HG02870 (cell line): Measurements from ENCODE around the gene MAST4.
"Not testable (repeated sequence)": the region's sequence is repeated elsewhere in the genome, so short reads cannot be mapped to it uniquely, and the experiment has no call there.

Source experiments
- ATAC-seq: cut with Tn5 transposase; IDR thresholded peaks from one replicate; pipeline ENCODE4 v1.9.1; 2021; ENCODE audit warnings: mild to moderate bottlenecking, moderate library complexity; ENCODE audit not compliant: unreplicated experiment

The MAST4 gene

DNA sequence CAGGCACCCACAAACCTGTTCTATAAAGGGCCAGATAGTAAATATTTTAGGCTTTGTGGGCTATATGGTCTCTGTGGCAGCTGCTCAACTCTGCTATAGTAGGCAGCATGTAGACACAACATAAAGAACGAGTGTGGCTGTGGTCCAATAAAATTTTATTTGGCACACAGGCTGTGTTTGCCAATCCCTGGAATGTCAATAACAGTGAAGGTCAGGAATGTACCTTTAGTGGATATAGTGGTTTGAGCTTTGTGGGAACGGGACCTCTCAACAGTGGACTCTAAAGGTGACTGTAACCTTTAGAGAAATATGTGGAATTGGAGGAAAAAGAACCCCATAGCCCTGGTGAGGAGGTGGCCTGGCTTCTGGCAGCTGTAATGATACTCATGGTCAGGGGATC is 145.2 kb downstream of the MAST4 start:
- no peak for ATAC-seq

DNA sequence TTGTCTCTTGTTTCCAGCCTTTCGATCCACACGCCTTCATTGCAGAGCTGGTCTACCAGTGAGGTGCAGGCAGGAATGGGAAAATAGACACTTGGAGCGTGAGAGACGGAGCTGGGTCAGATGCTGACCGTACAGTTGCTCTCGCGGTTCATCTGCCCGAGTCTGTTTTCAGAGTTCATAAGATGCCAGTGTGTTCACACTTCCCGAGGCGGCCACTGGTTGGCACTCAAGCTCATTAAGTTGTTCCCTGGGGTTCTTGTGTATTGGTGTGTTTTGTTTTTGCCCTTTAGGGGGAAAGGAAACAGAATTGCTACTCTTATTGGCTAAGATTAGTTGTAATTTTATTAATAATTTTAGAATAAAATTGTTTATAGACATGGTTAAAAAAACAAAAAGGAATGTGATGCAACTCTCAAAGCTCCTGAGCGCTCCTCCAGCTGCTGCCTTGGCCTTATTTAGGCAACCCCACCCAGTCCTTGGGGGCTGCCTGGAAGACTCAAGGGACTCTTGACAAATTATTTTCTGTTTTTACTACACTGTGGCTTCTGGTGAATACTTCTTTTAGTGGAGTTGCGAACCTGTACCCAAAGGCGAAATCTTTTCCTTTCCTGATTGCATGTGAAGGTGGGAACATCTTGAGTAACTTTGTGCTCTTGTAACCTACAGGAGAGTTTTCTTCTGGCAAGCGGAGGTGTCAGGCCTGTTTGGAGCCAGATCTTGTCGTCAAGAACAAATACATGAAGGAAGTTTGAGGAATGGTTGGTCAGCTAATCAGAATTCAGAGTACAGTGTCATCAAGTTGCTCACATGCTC is 146.1 kb downstream of the MAST4 start:
- no peak for ATAC-seq

DNA sequence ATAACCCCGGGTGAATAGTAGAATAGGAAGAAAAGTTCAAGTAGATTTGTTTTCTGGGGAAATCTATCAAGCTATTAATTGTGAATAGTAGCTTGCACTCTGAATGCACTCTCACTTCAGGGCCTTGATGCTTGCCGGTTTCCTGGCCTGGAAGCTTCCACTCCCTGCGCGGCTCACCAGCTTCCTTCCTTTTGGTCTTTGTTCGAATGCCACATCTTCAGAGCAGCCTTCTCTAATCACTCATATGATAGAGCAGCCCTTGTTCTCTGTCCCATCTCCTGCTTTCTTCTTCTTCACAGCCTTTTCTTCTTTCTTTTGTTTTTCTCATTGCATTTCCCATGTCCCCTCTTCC is 146.7 kb downstream of the MAST4 start:
- no peak for ATAC-seq

DNA sequence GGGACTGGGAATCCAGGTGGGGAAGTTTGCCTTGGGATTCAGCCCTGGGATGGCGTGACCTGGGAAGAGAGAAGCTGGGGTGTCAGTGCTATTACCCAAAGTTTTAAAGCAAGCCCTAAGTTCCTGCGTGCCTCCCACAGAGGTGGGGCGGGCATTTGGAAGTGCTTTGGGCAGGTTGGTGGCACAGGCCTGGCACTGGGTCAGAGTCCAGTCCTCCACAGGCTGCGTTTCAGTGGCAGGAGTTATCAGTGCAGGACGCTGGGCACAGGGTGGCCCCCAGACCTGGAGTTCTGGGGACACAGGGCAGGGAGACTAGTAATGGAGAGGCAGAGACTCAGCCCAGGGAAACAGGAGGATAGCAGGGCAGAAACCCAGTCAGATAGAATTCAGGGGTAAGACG is 147.2 kb downstream of the MAST4 start:
- no peak for ATAC-seq

DNA sequence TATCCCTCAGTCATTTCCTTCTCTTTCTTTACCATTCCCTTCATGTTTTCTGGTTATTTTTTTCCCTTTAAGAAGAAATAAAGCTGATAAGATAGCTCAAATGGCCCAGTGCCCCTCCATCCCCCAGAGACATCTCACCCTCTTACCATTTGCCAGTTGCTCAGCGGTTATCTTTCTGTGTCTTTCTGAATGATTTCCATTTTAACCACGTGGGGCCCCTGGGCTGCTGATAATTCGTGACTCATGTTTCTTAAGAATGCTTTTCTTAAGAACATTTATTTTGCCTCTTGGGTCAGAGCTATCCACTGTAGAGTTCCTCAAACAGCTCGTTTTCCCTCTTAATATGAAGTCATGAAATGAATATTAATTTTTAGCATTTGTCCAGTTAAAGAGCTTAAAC is 147.8 kb downstream of the MAST4 start:
- ATAC-seq: no peak

DNA sequence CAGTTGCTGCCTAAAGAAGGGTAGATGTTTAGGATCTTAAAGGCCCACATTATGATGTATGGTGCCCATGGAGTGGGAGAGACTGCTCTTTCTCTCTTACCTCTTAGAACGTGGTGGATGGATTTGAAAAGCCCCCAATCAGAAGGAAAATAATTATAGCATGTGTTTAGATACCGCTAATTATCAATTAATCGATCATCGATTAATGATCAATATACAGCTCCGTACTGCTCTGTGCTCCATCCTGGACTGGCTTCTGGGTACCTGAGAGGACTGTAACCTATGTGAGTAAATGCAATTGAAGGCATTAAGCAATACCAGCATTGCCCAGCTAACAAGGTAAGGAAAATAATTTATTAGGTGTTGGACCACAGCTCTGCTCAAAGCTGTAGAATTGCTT is 149.1 kb downstream of the MAST4 start:
- ATAC-seq: no peak

DNA sequence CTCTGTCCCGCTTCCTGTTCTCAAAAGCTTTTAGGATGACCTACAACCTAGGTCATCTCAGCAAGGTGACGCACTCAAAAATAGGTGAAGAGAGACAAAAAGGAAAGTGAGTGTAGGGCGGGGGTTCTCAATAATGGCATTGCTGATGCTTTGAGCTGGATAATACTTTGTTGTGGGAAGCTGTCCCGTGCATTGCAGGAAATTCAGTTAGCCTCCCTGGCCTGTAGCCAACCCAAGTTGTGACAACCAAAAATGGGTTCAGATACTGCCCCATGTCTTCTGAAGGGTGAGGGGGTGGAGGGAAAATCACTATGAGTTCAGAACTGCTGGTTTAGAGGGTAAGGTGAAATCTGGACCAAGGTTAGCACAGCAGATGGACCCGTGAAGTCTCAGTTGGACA is 151.4 kb downstream of the MAST4 start:
- ATAC-seq: no peak

DNA sequence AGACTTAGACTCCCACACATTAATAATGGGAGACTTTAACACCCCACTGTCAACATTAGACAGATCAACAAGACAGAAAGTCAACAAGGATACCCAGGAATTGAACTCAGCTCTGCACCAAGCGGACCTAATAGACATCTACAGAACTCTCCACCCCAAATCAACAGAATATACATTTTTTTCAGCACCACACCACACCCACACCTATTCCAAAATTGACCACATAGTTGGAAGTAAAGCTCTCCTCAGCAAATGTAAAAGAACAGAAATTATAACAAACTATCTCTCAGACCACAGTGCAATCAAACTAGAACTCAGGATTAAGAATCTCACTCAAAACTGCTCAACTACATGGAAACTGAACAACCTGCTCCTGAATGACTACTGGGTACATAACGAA is 156.5 kb downstream of the MAST4 start:
- ATAC-seq: not testable (repeated sequence)

DNA sequence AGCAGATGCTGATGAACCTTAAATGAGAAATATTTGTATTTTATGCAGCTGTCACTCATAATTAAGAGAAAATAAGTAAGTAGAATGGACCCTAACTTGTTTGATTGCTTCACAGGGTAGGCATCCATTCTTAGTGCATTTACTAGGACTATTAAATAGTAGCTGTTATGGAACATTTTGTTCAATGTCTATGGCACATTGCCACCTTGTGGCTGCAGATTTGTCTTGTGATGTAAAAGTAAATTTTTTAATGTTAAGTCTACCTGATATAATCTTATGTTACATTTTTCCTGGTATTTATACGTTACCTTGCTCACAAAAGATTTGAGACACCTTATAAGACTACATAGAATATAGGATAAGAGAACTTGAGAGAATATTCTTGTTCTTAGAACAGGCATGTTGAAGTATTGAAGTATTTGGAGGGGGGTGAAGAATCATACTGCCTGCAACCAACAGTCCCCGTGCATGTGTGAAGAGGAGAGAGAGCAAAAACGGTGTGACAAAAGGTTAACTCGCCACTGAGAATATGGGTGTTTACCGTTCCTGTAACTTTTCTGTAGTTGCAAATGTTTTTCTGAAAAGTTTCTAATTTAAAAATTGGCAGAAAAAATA is 161.1 kb downstream of the MAST4 start:
- no peak for ATAC-seq

DNA sequence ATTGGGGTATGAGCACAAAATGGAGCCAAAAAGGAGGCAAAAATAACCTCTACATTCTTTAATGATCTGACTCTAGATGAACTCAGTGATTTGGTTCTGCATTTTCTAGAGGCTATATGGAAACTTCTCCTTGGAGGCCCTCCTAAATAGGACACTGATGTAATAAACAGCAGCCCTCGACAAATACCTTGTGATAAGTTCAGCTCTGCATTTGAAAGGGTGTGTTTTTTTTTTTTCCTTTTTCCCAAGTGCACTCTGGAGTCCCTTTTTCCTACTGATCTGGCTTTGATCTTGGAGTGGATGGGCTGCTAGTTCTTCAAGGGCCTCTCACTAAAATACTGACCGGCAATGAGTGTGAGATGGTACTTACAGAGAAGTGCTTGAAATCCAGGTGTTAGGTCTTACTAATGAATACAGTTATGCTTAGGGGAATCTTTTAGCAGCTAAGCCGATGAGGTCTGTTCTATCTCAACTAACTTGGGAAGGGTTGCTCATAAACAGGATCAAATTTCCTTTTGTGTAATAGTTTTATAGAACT is 161.7 kb downstream of the MAST4 start:
- ATAC-seq: no peak

DNA sequence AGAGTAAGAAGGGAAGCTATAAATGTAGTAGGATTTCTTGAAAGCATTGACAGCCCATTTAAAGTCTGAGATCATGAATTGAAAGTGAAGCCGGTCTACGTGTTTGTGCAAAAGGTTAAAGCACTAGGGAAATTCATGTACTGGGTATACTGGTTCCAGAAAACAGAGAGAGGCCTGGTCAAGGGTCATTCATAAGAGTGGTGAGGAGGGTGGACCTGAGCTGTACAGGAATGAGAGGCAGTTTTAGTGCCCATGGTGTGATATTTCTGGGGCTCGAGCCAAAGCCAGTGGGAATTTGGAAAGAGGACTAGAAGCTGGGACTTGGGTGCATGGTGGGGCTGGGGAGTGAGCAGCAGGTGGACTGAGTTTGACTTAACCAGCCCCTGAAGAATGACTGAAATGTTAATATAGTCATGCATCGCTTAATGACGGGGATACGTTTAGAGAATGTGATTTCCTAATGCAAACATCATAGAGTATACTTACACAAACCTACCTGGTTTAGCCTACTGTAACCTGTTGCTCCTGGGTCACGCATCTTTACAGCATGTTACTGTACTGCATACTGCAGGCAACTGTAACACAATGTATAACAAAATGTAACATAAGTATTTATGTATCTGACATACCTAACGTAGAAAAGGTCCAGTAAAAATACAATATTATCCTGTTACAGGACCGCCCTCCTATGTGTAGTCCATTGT is 173.0 kb downstream of the MAST4 start:
- ATAC-seq: no peak

DNA sequence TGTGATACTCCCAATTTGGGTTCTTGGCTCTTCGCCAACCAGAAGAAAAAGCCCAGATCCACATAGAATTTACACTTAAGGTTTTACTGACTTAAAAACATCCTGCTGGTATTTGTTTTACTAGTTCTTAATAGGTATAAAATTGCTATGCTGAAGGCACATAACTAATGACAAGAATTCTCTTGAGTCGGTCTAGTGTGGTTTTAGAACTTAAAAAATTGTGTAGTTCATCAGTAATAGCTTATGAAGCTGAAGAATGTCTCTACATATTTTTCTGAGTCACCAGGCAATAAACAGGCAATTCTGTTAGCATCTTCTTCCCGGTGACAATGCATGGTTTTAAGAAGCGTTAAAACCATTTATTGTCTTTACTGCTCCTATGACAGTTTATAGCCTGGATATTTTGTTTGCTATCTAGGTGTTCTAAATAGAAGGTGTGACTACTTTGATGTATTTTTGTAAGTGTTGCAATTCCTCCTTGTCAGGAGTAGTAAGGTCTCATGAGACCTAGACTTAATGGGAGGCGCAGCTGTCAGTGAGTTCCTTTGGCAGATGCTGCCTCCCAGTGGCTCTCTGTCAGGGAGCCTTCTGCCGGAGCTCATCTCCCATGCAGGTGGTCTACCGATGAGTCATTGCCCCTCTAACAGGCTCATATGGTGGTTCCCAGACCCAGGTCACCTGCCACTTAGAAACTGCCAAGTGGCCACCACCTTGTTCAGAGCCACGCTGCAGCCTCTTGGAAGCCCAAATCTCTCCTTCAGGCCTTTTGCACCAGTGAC is 173.8 kb downstream of the MAST4 start:
- no peak for ATAC-seq

DNA sequence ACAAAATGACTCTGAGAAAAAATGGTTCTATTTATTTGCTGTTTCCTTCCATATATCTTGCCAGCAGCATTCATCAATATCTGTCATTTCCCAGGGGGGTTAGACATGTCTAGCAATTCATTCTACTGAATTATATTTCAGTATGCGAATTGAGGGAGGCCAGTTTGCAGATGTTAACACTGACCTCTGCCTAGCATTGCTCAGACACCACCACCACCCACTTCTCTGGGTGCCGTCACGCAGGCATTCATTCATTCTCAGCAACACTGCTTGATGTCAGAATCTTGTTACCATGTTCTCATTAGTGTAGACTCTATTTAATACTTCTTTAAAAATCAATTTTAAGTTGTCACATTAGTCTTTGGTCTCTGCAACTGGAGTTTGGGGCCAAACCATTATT is 181.7 kb downstream of the MAST4 start:
- ATAC-seq: no peak

DNA sequence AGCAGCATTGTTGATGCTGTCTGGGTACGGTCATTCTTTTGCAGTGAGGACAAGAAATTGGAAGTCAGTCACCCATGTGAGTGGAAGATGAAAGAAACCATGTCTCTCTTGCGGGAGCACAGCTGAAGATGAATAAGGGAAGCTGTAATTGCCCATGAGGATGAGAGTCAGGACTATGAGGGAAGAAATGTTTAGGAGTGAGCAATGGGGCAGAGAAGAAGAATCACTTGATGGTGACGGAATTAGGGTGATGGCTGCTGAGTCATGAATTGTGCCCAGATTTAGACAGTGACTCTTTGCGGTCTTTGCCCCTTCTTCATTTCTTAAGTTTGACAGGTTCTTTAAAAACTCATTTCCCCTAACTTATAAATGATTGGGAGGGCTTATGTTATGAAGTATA is 183.3 kb downstream of the MAST4 start:
- ATAC-seq: no peak

DNA sequence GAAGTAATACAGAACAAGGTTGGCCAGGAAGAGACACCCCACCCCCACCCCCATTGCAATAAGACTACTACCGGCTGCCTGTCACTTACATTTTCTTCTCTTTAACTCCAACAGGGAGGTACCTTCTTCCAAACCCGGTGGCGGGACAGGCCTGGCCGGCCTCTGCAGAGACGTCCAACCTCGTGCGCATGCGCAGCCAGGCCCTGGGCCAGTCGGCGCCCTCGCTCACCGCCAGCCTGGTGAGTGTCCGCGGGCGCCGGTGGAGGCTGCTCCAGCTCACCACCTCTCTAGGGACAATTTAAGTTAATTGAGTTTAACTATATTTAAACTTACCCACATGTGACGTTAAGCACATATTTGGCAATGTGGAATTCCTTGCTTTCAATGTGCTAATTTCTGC is 192.4 kb downstream of the MAST4 start:
- no peak for ATAC-seq

DNA sequence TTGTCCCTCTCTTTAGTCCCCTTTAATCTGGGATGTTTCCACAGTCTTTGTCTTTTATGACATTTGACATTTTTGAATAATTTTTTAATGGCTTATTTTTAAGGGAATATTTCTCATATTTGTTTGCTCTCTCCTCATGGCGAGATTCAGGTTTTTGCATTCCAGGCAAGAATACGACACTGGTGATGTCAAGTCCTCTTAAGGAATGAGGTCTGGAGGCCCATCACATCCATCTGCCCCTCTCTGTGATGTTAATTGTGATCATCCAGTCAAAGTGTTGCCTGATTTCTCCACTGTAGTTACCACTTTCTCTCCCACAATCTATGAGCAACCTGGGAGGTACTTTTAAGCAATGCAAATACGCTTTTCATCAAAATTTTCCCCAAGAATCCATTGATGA is 193.2 kb downstream of the MAST4 start:
- ATAC-seq: no peak

DNA sequence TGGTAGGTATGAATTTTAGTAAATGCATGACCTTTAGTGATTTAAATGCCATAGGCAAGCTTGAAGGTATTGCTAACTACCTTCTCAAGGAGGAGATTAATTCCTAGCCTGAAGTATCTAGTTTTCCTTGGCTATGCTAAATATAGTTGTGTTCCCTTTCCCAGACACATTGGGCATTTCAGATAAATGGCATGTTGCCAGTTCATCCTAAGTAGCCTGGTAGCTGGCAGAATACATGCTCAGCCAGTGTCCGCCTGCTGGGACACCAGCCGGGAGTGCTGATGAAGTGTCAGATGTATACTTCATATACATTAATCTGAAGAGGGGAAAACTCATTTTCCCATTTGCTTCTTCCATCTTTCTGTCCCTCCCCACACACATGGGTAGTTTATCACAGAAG is 196.9 kb downstream of the MAST4 start:
- ATAC-seq: no peak

DNA sequence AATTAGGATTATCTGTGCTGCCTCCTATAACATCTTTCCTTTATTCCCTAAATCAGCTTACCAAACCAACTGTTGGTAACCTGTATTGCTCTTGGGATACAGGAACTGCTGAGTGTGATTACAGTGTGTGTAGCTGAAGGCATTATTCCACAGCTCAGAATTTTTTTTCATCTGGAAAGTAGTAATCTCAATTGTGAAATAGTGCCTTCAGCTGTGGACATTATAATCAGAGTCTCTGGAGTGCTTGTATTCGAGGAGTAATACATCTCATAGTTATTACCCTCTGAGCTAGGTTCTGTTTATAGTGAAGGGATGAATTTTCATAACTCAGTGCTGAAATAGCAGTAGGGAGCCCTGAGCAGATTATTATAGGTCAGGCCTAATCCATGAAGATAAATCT is 199.5 kb downstream of the MAST4 start:
- ATAC-seq: no peak

DNA sequence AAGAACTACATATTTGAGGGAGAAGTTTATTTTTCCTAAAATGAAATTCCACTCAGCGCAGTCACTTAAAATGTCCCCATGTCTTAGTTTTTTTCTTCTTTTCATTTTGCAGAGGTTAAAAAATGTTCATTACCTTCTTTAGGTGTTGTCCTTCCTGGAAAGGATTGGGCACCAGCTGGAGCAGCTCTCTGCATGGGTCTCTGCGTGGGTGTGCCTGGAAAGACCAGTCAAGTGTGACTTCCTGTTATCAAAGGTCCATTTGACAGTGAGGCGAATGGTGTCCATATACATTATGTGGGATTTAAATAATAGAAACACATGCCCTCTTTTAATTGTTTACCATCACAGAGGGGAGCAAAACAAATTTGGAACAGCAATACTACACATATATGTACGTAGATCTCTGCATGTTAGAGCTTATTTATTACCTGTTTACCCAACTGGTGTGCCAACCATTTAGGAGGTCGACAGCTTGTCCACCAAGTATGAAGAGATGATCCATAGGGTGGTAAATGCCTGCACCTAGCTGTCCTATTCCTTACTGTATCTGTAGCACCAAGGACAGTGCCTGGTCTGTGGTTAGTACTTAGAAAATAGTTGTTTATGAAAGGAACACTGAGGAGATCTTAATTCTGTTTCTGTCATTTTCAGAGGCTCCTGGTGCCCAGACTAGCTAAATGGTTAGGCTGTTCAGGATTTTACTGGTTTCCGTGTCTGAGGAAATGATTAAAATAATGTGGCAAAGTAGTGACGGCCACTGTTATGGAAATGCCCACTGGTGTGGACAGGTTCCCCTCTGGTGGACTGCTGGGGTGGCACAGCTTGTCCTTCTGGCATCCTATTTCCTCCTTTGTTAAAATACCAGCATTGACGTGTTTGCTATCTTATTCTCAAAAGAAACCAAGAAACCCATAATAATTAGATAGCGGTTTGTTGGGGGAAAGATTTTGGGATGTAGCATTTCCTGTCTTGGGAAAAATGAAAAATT is 200.4 kb downstream of the MAST4 start:
- ATAC-seq: no peak

DNA sequence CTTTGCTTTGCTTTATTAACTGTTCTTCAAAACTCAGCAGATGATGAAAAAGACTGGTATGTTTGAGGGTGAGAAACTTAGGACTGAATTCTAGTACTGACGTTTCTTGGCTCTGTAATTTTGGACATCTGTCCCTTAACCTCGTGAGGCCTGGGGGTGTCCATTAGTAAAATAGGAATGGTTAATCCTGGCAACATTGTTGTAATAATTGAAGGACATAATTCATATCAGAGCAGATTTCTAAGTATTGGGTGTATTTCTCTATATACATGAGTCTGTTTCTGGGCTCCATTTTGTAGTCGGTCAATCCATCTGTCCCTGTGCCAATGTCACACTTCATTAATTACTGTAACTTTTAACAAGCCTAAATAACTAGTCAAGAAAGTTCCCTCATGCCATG is 206.7 kb downstream of the MAST4 start:
- no peak for ATAC-seq
